Heart left ventricle (tissue), 16 donors: Measurements from ENCODE around the gene ZNF785. TPM values are rescaled to one million over a fixed set of nuclear protein-coding genes. Genes with fewer than 3 reads are reported as not detected.

Experiments
- ATAC-seq, 4 donors: fragments of 200-7000 bp; cut with Tn5 transposase; one replicate each; pipeline ENCODE4 v1.9.1; 2020 to 2022; ENCODE audit warnings: moderate library complexity in 4 of 4, mild to moderate bottlenecking in 3 of 4, moderate number of reproducible peaks in 1 of 4
- DNase-seq, 5 donors: peaks; one replicate each; pipeline ENCODE4 v3.0.0-alpha.2; 2020
- H3K27ac ChIP-seq, 12 donors: fragments of 200-600 bp; sonication (generic) in 4 of 12; one replicate each; pipeline versions ENCODE4 v1.5.0 to v1.8.0; 2016 to 2022; ENCODE audit warnings: mild to moderate bottlenecking in 2 of 12
- H3K27me3 ChIP-seq, 9 donors: fragments of 200-600 bp; sonication (generic) in 2 of 9; one replicate each; pipeline versions ENCODE4 v1.5.1 to v1.8.0; 2016 to 2022; ENCODE audit warnings: mild to moderate bottlenecking in 3 of 9
- H3K36me3 ChIP-seq, 9 donors: fragments of 200-600 bp; sonication (generic) in 2 of 9; one replicate each; pipeline versions ENCODE4 v1.5.0 to v1.8.0; 2018 to 2022; ENCODE audit warnings: mild to moderate bottlenecking in 2 of 9
- H3K4me1 ChIP-seq, 12 donors: fragments of 200-600 bp; sonication (generic) in 4 of 12; one replicate each; pipeline versions ENCODE4 v1.5.0 to v1.8.0; 2016 to 2022; ENCODE audit warnings: mild to moderate bottlenecking in 3 of 12
- H3K4me3 ChIP-seq, 12 donors: fragments of 200-600 bp; sonication (generic) in 4 of 12; one replicate each; pipeline versions ENCODE4 v1.5.0 to v1.8.0; 2017 to 2022; ENCODE audit warnings: mild to moderate bottlenecking in 9 of 12, moderate library complexity in 4 of 12
- H3K9me3 ChIP-seq, 12 donors: fragments of 200-600 bp; sonication (generic) in 4 of 12; one replicate each; pipeline versions ENCODE4 v1.5.0 to v1.8.0; 2016 to 2022; ENCODE audit warnings: mild to moderate bottlenecking in 1 of 12
- POLR2A ChIP-seq, 2 donors: fragments of 450-650 bp; IDR thresholded peaks; one replicate each; pipeline ENCODE4 v1.6.1; 2017; ENCODE audit warnings: antibody characterized with exemption in 2 of 2, mild to moderate bottlenecking in 2 of 2, moderate library complexity in 2 of 2
- WGBS, 4 donors: extraction: QIAGEN DNeasy Blood & Tissue Kit in 2 of 4; methylation state at CpG; one replicate each; pipeline versions ENCODE4 v1.1.5 to v1.1.7; 2013 to 2018; 5-methylcytosine and 5-hydroxymethylcytosine counted together
- intact Hi-C, 10 donors: fragments of 100-400 bp; cut with DNase I; formaldehyde crosslinking; loops; one replicate each; pipeline versions ENCODE4 v1.11.1 to v1.14.2; 2022
- polyA plus RNA-seq, 2 donors: library from polyadenylated mRNA; stranded (reverse); fragments of 200-250 nt; gene quantifications; one replicate each; pipeline ENCODE4 v1.2.3, GENCODE V29; 2013
- total RNA-seq, 9 donors: library from RNA; depleted of rRNA in 2 of 9; stranded (reverse); fragments of >200 nt in 2 of 9; fragmentation: NEBNext Ultra II Directional in 3 of 9; extraction: Animal tissue kit (Norgen Biotek cat#: 25700) in 3 of 9; gene quantifications; one replicate each; pipeline versions ENCODE4 v1.1.0 to v1.2.4, GENCODE V29; 2016 to 2023
- TF ChIP-seq, protein P1 (sequence below), 12 donors: fragments of 200-600 bp; sonication (generic) in 4 of 12; IDR thresholded peaks; one replicate each; pipeline versions ENCODE4 v1.5.0 to v1.8.0; 2018 to 2022; ENCODE audit warnings: antibody characterized with exemption in 12 of 12, mild to moderate bottlenecking in 5 of 12
- donor health status: ischemic (EF 13 %, LVEDD 7.1; RV severe dilation, severe dysfunction).
- donor health status: healthy with polysubstance abuse.
- donor health status: DM: no; HTN: yes; CAD: no.
- donor health status: DM: no; HTN: no; CAD: no.
- donor health status: ischemic (EF 25% LVEDD 6.9; RV normal size, moderate dysfunction).
- donor health status: ischemic (EF 25% LVEDD 5.7; RV mildly dilated, moderate dysfunction).
- donor health status: healthy.
- donor health status: DM: yes; HTN: yes; CAD: no.
- donor health status: ischemic (EF 35%, LVEDD 5.7; RV mildly dilated, moderate dysfunction).
- donor health status: nonischemic (EF 11% LVEDD 7.7; RV severe dilation, severe dysfunction).
- donor health status: DM: yes; HTN: yes; CAD: no.
- donor health status: PGD.
- donor health status: ischemic (EF 29% LVEDD 5.4; RV normal size, mild dysfunction).
- donor health status: nonischemic (EF 23%, LVEDD 6.1; RV moderate dilation, normal function).

ZNF785 gene
- total and polyA plus RNA-seq, 11 donors: 2.9 to 10.9 (median 4.5) TPM

DNA sequence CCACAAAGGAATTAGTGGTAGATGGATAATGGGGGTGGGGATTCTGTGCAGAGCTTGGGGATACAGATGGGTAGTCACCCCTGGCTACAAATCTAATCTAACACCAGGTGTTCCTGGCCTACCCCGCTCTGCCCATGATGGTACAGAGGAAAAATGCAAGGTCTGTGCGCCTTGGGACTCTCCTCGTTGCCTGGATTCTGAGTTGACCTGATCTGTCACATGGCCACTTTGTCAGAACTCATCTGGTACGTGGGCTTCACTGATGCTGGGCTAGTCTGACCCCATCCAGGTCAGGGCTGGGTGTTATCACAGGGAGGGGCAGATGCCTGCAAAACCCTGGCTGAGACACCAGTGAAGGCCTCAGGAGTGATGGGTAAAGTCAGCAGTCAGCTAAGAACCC lies 32.5 kb downstream of the ZNF785 start:
- Histone ChIP-seq H3K27me3 (no peaks in the 10 kb centered on the region), H3K27ac (peak overlapping the region in 5 of 12 donors; percentile 6 to 71 (median 25)), H3K9me3 (no peaks in the 10 kb centered on the region), H3K36me3 (peaks cover 0 to 31% (median 21%) of the 10 kb centered on the region in 9 donors), H3K4me3 (no peak overlapping the region), H3K4me1 (peaks cover 0 to 82% (median 34%) of the 10 kb centered on the region in 12 donors)
- TF ChIP-seq, protein P1, sequence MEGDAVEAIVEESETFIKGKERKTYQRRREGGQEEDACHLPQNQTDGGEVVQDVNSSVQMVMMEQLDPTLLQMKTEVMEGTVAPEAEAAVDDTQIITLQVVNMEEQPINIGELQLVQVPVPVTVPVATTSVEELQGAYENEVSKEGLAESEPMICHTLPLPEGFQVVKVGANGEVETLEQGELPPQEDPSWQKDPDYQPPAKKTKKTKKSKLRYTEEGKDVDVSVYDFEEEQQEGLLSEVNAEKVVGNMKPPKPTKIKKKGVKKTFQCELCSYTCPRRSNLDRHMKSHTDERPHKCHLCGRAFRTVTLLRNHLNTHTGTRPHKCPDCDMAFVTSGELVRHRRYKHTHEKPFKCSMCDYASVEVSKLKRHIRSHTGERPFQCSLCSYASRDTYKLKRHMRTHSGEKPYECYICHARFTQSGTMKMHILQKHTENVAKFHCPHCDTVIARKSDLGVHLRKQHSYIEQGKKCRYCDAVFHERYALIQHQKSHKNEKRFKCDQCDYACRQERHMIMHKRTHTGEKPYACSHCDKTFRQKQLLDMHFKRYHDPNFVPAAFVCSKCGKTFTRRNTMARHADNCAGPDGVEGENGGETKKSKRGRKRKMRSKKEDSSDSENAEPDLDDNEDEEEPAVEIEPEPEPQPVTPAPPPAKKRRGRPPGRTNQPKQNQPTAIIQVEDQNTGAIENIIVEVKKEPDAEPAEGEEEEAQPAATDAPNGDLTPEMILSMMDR (IDR thresholded peaks at IDR 0.05): no peak
- TF ChIP-seq POLR2A (IDR thresholded peaks at IDR 0.05): no peak
- ATAC-seq (no peak), DNase-seq (no peak)
- WGBS, 4 donors: 70 to 81% (median 76%) methylated on average over 4 of the region's 4 CpGs; no CpG with 5 or more reads in 1 of the 4 donors
- intact Hi-C loops: no loop called here

DNA sequence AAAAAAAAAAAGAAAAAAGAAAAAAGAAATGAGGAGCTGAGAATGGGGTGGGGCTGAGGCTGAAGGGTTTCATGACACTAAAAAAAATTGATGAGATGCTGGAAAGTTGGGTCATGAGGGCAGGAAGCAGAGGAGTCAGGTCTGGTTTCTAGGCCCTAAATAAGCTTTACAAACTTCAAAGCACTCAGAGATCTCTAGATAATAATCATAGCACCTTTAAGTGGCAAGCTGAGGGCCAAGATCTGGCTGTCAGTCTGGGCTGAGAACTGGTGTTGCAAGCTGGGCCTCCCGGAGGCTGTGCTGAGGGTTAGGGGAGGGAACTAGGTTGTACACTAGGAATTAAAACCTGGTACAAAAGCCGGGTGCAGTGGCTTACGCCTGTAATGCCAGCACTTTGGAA lies 33.7 kb downstream of the ZNF785 start:
- peaks cover 0 to 31% (median 21%) of the 10 kb centered on the region in 9 donors for H3K36me3 ChIP-seq
- H3K4me3 ChIP-seq: no peak overlapping the region
- H3K27ac ChIP-seq: peak overlapping the region in 6 of 12 donors; percentile 6 to 71 (median 36)
- no peak for DNase-seq
- intact Hi-C loops: no loop called here
- peaks cover 0 to 72% (median 30%) of the 10 kb centered on the region in 12 donors for H3K4me1 ChIP-seq
- no peaks in the 10 kb centered on the region for H3K27me3 ChIP-seq
- H3K9me3 ChIP-seq: no peaks in the 10 kb centered on the region
- no peak for ATAC-seq
- no peak for TF ChIP-seq POLR2A (IDR thresholded peaks at IDR 0.05)
- TF ChIP-seq, protein P1 (IDR thresholded peaks at IDR 0.05): no peak
- WGBS, 4 donors: 67 to 79% (median 76%) methylated on average over 3 of the region's 3 CpGs

DNA sequence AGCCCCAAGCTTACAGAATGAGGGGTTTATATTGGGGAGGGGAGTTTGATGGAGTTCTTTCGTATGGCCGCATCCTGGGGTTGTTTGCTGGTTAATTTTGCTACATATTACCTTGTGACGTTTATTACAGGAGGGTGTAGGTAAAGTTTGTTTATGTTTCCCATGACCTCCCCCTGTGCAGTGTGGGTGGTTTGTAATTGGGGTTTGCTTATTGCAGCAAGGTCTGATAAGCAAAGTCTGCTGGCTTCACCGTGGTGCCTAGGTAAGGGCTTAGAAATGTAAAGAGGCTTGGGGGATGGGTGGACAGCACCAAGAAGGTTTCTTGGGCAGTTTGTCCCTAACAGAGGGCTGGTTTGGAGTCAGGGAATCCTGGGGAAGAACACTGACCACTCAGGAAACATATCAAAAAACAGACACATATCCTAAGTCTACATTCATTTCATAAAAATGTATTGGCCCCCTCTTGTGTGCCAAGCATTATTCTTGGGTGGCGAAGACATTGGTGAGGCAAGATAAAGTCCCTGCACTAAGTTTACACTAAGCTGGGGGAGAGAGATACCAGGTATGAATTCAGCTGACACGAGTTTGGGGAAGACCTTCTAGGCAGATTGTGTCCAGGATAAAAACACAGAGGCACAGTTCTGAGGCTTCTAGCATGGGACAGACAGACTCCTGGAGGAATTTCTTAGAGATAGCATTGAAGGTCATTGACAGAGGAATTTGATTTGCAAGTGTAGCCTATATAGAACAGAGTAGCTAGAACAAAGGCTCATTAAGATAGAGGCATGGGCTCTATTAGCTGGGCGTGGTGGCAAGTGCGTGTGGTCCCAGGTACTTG lies 36.9 kb downstream of the ZNF785 start:
- no peaks in the 10 kb centered on the region for H3K9me3 ChIP-seq
- H3K36me3 ChIP-seq: peaks cover 0 to 3% (median 0%) of the 10 kb centered on the region in 9 donors
- TF ChIP-seq, protein P1 (IDR thresholded peaks at IDR 0.05): no peak
- no peak for TF ChIP-seq POLR2A (IDR thresholded peaks at IDR 0.05)
- 63 to 76% (median 66%) methylated on average over 8 of the region's 8 CpGs for whole genome bisulfite sequencing, 4 donors
- intact Hi-C loops: no loop called here
- no peaks in the 10 kb centered on the region for H3K27me3 ChIP-seq
- peak; percentile 16 to 24 (median 21) for ATAC-seq
- H3K4me1 ChIP-seq: peaks cover 0 to 44% (median 16%) of the 10 kb centered on the region in 12 donors
- H3K4me3 ChIP-seq: no peak overlapping the region
- no peak for DNase-seq
- peak overlapping the region in 10 of 12 donors; percentile 27 to 83 (median 69) for H3K27ac ChIP-seq

DNA sequence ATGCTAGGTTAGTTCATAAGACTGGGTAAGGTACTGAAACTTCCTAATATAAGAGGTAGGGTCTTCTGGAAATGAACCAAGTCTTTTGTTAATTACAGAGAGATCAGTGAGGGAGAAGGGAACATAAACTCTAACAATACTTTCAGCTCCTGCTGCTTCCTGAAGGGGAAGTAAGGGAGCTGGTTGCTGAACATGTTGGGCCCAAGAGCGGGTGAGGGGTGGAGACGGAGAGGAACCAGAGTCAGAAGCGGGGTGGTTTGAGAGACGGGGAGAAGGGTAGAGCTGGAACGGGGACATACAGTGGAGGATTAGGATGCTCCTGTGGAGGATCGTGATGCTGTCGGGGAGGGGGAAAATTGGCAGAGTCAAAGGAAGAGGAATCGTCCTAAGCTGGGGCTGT lies 39.4 kb downstream of the ZNF785 start:
- no peak for ATAC-seq

More for the DNA sequence above, 39.4 kb downstream of the ZNF785 start:
- no peaks in the 10 kb centered on the region for H3K27me3 ChIP-seq
- intact Hi-C loops: no loop called here
- no peak overlapping the region for H3K4me3 ChIP-seq
- H3K9me3 ChIP-seq: no peaks in the 10 kb centered on the region
- no peak for DNase-seq
- TF ChIP-seq, protein P1 (IDR thresholded peaks at IDR 0.05): no peak
- TF ChIP-seq POLR2A (IDR thresholded peaks at IDR 0.05): no peak
- no peak overlapping the region for H3K27ac ChIP-seq
- H3K36me3 ChIP-seq: no peaks in the 10 kb centered on the region
- WGBS, 4 donors: 73 to 81% (median 74%) methylated on average over 8 of the region's 8 CpGs
- peaks cover 0 to 32% (median 17%) of the 10 kb centered on the region in 12 donors for H3K4me1 ChIP-seq
